DMS114 treated with DMSO at 0.1 percent for 48 hours (cell line): ENCODE data around the gene CREBRF.
"Not testable (repeated sequence)": the region's sequence is repeated elsewhere in the genome, so short reads cannot be mapped to it uniquely, and the experiment has no call there.

Experiments
- DNase-seq: peaks from one replicate; lab custom pipeline; 2025; ENCODE audit not compliant: unreplicated experiment; lab: John Stamatoyannopoulos, UW

The CREBRF gene

GRCh38 chr5:173152547-173152946, 96.4 kb downstream of the CREBRF start:
- no peak for DNase-seq

- DNase-seq = no peak
These were observed 97.7 kb downstream of the CREBRF start for GRCh38 chr5:173153842-173154241.

- DNase-seq = not testable (repeated sequence)
These were observed 98.5 kb downstream of the CREBRF start for GRCh38 chr5:173154619-173155018.

- no peak for DNase-seq
These were observed 99.8 kb downstream of the CREBRF start for GRCh38 chr5:173155912-173156311.

GRCh38 chr5:173158366-173158765, 102.2 kb downstream of the CREBRF start:
- DNase-seq = no peak

GRCh38 chr5:173159256-173159655, 103.1 kb downstream of the CREBRF start:
- no peak for DNase-seq

DNA sequence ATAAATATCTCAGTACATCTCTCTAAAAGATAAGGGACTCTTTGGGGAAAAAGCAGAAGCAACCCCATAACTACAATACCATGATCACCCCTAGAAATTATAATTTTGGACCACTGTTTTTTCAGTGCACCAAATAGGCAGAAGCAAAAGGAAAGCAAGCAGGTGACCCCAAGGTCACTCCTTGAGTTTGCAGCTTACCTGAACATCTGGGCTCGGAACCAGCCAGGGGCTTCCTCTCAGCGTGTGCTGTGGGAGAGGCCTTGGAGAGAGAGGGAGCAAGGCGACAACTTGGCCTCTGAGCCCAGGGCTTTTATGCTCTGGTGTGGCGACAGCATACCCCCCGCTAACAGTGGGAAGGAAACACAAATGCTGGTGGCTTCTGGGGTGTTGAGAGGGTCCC, 105.0 kb downstream of the CREBRF start:
- no peak for DNase-seq

DNA sequence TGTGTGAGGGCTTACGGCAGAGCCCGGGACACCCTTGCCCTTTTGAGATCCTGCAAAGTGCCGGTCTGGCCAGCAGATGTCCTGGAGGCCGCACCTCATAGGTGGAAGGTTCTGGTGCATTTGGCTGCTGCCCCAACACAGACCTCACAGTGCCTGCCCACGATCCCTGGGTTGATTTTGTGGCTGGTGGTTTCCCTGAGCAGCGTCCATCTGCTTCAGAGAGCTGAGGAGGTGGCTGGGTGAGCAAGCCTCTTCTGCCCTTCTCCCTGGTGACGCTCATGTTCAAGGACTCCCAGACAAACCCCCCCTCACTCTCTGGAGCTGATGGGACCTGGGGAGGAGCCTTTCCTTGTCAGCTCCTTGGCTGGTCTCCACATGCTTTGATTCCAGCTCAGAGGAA, 107.1 kb downstream of the CREBRF start:
- no peak for DNase-seq

- no peak for DNase-seq
These were observed 109.2 kb downstream of the CREBRF start for GRCh38 chr5:173165177-173166016.

- no peak for DNase-seq
These were observed 116.0 kb downstream of the CREBRF start for GRCh38 chr5:173172166-173172565.

- no peak for DNase-seq
These were observed 119.4 kb downstream of the CREBRF start for GRCh38 chr5:173175523-173175922.

DNA sequence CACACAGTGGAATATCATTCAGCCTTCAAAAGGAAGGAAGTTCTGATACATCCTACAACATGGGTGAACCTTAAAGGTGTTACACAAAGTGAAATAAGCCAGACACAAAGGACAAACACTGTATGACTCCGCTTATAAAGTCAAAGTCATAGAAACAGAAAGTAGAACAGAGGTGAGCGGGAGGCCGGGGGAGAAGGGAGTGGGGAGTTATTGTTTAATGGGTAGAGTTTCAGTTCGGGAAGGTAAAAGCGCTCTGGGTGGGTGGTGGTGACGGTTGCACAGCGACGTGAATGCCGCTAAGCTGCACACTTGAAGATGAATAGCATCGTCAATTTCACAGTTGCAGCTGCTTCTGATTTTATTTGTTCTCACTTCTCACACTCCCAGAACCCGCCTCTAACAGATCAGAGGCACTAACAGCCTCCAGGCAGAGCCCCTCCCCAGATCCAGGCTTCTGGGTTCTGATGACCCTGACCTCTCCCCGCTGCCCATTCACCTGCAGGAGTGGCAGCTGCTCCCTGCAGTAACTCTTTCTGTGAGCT, 122.3 kb downstream of the CREBRF start:
- no peak for DNase-seq

GRCh38 chr5:173180331-173180730, 124.2 kb downstream of the CREBRF start:
- DNase-seq = no peak

GRCh38 chr5:173187054-173187743, 131.0 kb downstream of the CREBRF start:
- no peak for DNase-seq

DNA sequence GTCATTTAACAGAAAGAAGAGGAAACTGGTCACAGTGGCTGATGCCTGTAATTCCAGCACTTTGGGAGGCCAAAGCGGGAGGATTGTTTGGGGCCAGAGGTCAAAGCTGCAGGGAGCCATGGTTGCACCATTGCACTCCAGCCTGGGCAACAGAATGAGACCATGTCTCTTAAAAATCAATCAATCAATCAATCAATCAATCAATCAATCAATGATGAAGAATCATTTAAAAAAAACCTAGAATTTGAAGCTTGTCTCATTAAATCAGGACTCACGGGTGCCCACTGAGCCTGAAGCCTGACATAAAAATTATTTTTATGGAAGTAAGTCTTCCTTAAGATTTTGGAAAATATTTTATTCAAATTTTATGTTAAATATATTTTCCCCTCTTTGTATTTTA, 132.1 kb downstream of the CREBRF start:
- DNase-seq = no peak
